Measurements from ENCODE around the gene COL19A1.

Gene COL19A1

DNA sequence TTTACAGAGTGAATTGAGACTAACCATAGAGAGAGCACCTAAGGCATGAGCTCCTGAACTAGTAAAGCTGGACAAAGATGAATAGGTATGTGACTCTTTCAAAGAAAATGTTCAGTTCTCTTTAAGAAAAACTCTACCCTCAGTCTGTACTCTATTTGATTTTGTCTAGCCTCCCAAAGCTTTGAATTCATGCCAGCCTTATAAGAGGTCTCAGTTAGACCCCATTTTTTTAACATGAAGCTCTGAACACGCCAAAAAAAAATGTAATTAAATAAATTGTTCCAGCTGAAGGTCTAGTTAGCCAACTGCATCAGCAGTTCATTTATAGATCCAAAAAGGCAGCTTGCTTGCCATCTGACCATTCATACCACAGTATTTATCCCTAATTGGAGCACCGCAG is 365.0 kb downstream of the COL19A1 start:
- in situ Hi-C loops (cut with MboI; ENCODE audit: low sequenced_read_pairs, unreplicated experiment): no loop called here
- DNase-seq (ENCODE audit: low spot score): no peak
- TF ChIP-seq, protein P1, sequence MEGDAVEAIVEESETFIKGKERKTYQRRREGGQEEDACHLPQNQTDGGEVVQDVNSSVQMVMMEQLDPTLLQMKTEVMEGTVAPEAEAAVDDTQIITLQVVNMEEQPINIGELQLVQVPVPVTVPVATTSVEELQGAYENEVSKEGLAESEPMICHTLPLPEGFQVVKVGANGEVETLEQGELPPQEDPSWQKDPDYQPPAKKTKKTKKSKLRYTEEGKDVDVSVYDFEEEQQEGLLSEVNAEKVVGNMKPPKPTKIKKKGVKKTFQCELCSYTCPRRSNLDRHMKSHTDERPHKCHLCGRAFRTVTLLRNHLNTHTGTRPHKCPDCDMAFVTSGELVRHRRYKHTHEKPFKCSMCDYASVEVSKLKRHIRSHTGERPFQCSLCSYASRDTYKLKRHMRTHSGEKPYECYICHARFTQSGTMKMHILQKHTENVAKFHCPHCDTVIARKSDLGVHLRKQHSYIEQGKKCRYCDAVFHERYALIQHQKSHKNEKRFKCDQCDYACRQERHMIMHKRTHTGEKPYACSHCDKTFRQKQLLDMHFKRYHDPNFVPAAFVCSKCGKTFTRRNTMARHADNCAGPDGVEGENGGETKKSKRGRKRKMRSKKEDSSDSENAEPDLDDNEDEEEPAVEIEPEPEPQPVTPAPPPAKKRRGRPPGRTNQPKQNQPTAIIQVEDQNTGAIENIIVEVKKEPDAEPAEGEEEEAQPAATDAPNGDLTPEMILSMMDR (IDR thresholded peaks at IDR 0.05; ENCODE audit: borderline replicate concordance, control extremely low read depth, extremely low read depth, insufficient read depth, missing control alignments): no peak

DNA sequence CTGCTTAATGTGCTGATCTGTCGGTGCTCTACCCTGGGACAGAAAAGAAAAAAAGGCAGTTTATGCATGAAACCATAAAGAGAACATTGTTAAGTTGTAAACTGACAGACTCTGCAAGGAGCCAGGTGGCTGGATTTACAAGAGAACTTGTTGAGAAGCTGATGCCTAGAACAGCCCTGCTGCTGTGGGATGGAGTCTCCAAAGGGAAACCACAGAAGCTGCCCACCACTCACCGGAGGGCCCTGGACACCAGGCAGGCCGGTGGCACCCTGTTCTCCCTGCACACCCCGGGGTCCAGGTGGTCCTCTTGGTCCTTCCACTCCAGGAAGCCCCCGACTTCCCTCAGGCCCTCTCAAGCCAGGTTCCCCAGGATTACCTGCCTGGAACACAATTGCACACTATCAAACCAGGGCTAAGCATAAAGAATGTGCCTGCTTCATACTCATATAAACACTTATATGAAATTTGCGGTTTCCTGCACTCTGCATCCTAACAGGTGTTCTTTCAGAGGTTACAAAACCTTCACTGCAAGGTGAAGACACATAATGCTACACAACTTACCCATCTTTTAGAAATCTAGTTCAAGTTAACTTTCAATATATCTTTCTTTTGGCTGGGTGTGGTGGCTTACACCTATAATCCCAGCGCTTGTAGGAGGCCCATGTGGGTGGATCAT is 368.3 kb downstream of the COL19A1 start:
- in situ Hi-C loops (cut with MboI; ENCODE audit: low sequenced_read_pairs, unreplicated experiment): no loop called here
- TF ChIP-seq, protein P1 (IDR thresholded peaks at IDR 0.05; ENCODE audit: borderline replicate concordance, control extremely low read depth, extremely low read depth, insufficient read depth, missing control alignments): no peak
- no peak for DNase-seq (ENCODE audit: low spot score)

DNA sequence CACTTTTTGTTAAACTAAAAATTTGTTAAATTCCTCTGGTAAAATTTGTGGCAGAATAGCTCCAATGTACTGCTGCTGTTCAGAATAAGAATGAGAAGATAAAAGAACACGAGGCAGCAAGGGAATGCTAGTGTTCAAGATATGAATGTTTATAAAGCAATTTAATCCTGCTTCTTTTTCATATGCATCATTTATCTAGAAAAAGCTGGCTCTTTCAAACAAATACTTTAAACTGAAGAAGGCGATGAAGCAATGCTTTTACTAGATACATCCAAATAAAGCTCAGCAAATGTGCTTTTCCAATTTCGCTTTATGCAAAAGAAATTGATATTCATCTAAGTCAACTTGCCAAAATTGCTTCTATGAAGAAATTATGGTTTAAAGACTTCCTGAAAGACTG is 370.0 kb downstream of the COL19A1 start:
- in situ Hi-C loops (cut with MboI; ENCODE audit: low sequenced_read_pairs, unreplicated experiment): no loop called here
- TF ChIP-seq, protein P1 (IDR thresholded peaks at IDR 0.05; ENCODE audit: borderline replicate concordance, control extremely low read depth, extremely low read depth, insufficient read depth, missing control alignments): no peak
- no peak for DNase-seq (ENCODE audit: low spot score)

DNA sequence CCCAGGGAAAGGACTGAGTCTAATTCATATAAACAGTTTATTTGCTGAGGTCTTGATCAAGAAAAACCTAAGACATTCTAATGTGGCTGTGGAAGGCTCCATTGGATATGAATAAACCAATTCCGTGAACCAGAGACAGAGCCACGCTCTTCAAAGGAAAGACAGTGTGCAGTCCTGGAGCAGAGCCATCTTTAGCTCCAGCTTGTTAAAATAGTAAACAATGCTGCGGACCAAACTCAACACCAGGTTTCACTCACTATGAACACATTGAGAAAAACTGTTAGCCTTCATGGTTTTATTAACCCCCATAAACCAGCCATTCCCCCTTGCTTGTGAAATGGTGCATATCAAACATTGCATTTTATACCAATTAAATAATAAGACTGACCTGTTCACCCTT is 374.7 kb downstream of the COL19A1 start:
- no peak for DNase-seq (ENCODE audit: low spot score)
- in situ Hi-C loops (cut with MboI; ENCODE audit: low sequenced_read_pairs, unreplicated experiment): no loop called here
- TF ChIP-seq, protein P1 (IDR thresholded peaks at IDR 0.05; ENCODE audit: borderline replicate concordance, control extremely low read depth, extremely low read depth, insufficient read depth, missing control alignments): no peak

DNA sequence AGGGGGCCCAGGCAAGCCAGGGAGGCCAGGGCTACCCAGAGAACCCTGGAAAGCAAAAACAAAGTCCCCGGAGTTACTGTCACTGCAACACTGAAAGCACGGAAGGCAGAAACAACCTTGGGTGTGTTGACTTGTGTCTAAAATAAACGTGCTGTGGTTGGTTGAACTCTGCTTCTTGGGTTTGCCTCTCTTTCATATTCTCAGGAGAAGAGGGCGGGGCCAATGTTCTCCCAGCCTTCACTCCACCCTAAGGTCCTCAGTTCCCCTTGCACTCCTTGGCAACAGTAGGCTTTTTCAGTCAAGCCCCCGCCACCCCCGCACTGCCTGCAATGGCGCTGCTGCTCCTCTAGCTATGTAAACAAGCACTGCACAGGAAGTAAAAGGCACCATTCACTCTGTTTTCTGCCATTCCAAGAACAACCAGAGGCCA is 375.6 kb downstream of the COL19A1 start:
- in situ Hi-C loops (cut with MboI; ENCODE audit: low sequenced_read_pairs, unreplicated experiment): no loop called here
- TF ChIP-seq, protein P1 (IDR thresholded peaks at IDR 0.05; ENCODE audit: borderline replicate concordance, control extremely low read depth, extremely low read depth, insufficient read depth, missing control alignments): no peak
- DNase-seq (ENCODE audit: low spot score): no peak

DNA sequence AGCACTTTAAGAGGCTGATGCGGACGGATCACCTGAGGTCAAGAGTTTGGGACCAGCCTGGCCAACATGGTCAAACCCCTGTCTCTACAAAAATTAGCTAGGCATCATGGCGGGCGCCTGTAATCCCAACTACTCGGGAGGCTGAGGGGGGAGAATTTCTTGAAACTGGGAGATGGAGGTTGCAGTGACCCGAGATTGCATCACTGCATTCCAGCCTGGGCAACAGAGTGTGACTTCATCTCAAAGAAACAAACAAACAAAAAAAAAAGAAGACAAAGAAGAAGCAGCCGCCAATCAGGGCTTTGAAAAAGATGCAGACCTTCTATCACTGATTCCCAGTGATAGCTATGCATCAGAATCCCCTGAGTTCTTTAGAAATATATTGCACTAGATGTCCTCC is 379.8 kb downstream of the COL19A1 start:
- in situ Hi-C loops (cut with MboI; ENCODE audit: low sequenced_read_pairs, unreplicated experiment): no loop called here
- TF ChIP-seq, protein P1 (IDR thresholded peaks at IDR 0.05; ENCODE audit: borderline replicate concordance, control extremely low read depth, extremely low read depth, insufficient read depth, missing control alignments): no peak
- no peak for DNase-seq (ENCODE audit: low spot score)
